Coronary artery (tissue), 2 donors: Measurements from ENCODE around the gene PBX1.

Experiments used
- DNase-seq: peaks from one replicate; pipeline ENCODE4 v3.0.0-alpha.2; 2017; ENCODE audit warnings: low spot score
- H3K27ac ChIP-seq, 2 donors: fragments of 200-600 bp; sonication (generic); one replicate each; pipeline ENCODE4 v1.5.1; 2016 to 2019
- H3K4me3 ChIP-seq: fragments of 200-600 bp; sonication (generic); 2 replicates; pipeline ENCODE4 v1.5.1; 2016; ENCODE audit warnings: mild to moderate bottlenecking, moderate library complexity
- CTCF ChIP-seq: fragments of 200-600 bp; sonication (generic); IDR thresholded peaks from one replicate; pipeline ENCODE4 v1.5.1; 2019; ENCODE audit warnings: antibody characterized with exemption

Gene PBX1

GRCh38 chr1:164575356-164575886 is 16.4 kb downstream of the PBX1 start:
- no peak for DNase-seq
- TF ChIP-seq CTCF = no peak
- H3K4me3 ChIP-seq = peak overlapping the region; percentile 69
- peak overlapping the region; percentile 8 to 79 for H3K27ac ChIP-seq

- H3K27ac ChIP-seq = peak overlapping the region; percentile 79 to 86
- no peak for TF ChIP-seq CTCF
- peak overlapping the region; percentile 69 for H3K4me3 ChIP-seq
- DNase-seq = peak; percentile 75
Observed at GRCh38 chr1:164576291-164577271, 17.6 kb downstream of the PBX1 start.

- H3K4me3 ChIP-seq = peak overlapping the region; percentile 69
- H3K27ac ChIP-seq = peak overlapping the region; percentile 79 to 86
- no peak for DNase-seq
- no peak for TF ChIP-seq CTCF
Observed at GRCh38 chr1:164577291-164577690, 18.3 kb downstream of the PBX1 start.

GRCh38 chr1:164578479-164579200 is 19.7 kb downstream of the PBX1 start:
- TF ChIP-seq CTCF = no peak
- DNase-seq = no peak
- Histone ChIP-seq H3K4me3 (no peak overlapping the region), H3K27ac (no peak overlapping the region)

- H3K27ac ChIP-seq = peak overlapping the region in 1 of 2 donors; percentile 23
- DNase-seq = no peak
- TF ChIP-seq CTCF = no peak
- no peak overlapping the region for H3K4me3 ChIP-seq
Observed at GRCh38 chr1:164579381-164579780, 20.4 kb downstream of the PBX1 start.

- no peak for TF ChIP-seq CTCF
- DNase-seq = no peak
- H3K27ac ChIP-seq = no peak overlapping the region
Observed at GRCh38 chr1:164581762-164582161, 22.8 kb downstream of the PBX1 start.

More at GRCh38 chr1:164581762-164582161, 22.8 kb downstream of the PBX1 start:
- no peak overlapping the region for H3K4me3 ChIP-seq
